ENCODE data around the gene SLBP.

The SLBP gene

DNA sequence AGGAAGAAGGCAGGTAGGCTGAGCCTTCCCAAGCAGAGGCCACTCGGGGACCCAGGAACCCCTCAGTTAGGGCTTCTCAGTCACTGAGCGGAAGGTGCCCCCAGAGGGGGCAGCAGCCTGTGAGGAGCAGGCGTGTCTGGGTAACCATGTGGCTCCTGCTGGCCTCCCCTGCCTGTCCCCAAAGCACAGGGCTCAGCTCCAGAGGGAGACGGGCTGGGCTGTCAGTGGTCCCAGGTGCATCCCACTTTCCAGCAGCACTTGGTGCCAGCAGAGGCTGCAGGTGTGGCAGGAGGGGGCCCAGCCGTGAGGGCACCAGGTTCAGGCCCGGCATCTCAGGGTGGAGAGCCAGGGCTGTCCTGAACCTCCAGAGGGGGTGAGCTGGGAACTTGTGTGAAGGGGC lies 31.9 kb upstream of the SLBP start:
- no peak overlapping the region for H3K4me3 ChIP-seq (ENCODE audit: low read length)
- no peaks in the 10 kb centered on the region for H3K27me3 ChIP-seq (ENCODE audit: insufficient read depth, low read length, poor library complexity)
- no peak overlapping the region for H3K4me2 ChIP-seq (ENCODE audit: low read length)
- H2BK5ac ChIP-seq (ENCODE audit: low read length), result no peak overlapping the region
- H3K56ac ChIP-seq (ENCODE audit: low read length), result no peak overlapping the region
- no peak for DNase-seq
- H4K8ac ChIP-seq (ENCODE audit: low read depth, low read length), result no peak overlapping the region
- H3K9ac ChIP-seq (ENCODE audit: low read length), result no peak overlapping the region
- peaks cover 24% of the 10 kb centered on the region for H3K36me3 ChIP-seq (ENCODE audit: control insufficient read depth, insufficient read depth, low read length)
- no peaks in the 10 kb centered on the region for H3K4me1 ChIP-seq (ENCODE audit: control insufficient read depth, low read depth, low read length)
- H2AK5ac ChIP-seq (ENCODE audit: low read length), result no peak overlapping the region
- no peak overlapping the region for H4K5ac ChIP-seq (ENCODE audit: low read length)
- WGBS (ENCODE audit: extremely low coverage, insufficient coverage, low lambda C conversion rate), result no CpG with 5 or more reads among the region's 6 CpGs
- H3K79me2 ChIP-seq (ENCODE audit: control insufficient read depth, insufficient read depth, low read length), result no peaks in the 10 kb centered on the region
- no peak overlapping the region for H3K23ac ChIP-seq (ENCODE audit: low read length)
- no peak overlapping the region for H3K18ac ChIP-seq (ENCODE audit: low read length)
- H3K4ac ChIP-seq (ENCODE audit: low read depth, low read length), result no peak overlapping the region
- H3K27ac ChIP-seq (ENCODE audit: low read depth, low read length), result no peak overlapping the region
- H2BK120ac ChIP-seq (ENCODE audit: low read depth, low read length), result no peak overlapping the region
- no peak overlapping the region for H2BK15ac ChIP-seq (replicated peaks; ENCODE audit: low read depth)
- H3K79me1 ChIP-seq (ENCODE audit: low read length), result no peaks in the 10 kb centered on the region

DNA sequence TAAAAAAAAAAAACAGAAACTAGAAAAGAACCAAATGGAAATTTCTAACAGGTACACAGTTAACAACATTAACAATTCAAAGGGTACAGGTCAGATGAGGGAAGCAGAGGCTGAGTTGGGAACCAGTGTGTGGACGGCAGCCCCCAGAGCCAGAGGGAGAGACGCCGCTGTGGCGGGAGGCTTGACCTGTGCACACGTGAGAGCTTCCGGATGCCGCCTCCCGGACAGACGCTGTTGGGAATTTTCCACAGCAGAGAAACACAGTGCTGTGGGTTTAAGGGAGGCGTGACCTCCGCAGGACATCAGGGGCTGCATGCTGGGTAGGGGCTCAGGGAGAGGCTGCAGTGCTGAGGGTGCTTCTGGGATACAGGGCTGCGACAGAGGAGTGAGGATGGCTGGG lies 31.4 kb upstream of the SLBP start:
- Histone ChIP-seq H3K4ac (ENCODE audit: low read depth, low read length) (no peak overlapping the region), H3K23ac (ENCODE audit: low read length) (no peak overlapping the region), H3K18ac (ENCODE audit: low read length) (no peak overlapping the region), H2BK120ac (ENCODE audit: low read depth, low read length) (no peak overlapping the region), H3K4me1 (ENCODE audit: control insufficient read depth, low read depth, low read length) (no peaks in the 10 kb centered on the region), H2BK15ac (replicated peaks; ENCODE audit: low read depth) (no peak overlapping the region), H2BK5ac (ENCODE audit: low read length) (no peak overlapping the region), H3K27me3 (ENCODE audit: insufficient read depth, low read length, poor library complexity) (no peaks in the 10 kb centered on the region), H3K4me3 (ENCODE audit: low read length) (no peak overlapping the region), H3K36me3 (ENCODE audit: control insufficient read depth, insufficient read depth, low read length) (peaks cover 24% of the 10 kb centered on the region), H4K5ac (ENCODE audit: low read length) (no peak overlapping the region), H3K79me2 (ENCODE audit: control insufficient read depth, insufficient read depth, low read length) (no peaks in the 10 kb centered on the region), H2AK5ac (ENCODE audit: low read length) (no peak overlapping the region), H3K9ac (ENCODE audit: low read length) (no peak overlapping the region), H3K4me2 (ENCODE audit: low read length) (no peak overlapping the region), H4K8ac (ENCODE audit: low read depth, low read length) (no peak overlapping the region), H3K56ac (ENCODE audit: low read length) (no peak overlapping the region), H3K79me1 (ENCODE audit: low read length) (no peaks in the 10 kb centered on the region), H3K27ac (ENCODE audit: low read depth, low read length) (no peak overlapping the region)
- no CpG with 5 or more reads among the region's 12 CpGs for WGBS (ENCODE audit: extremely low coverage, insufficient coverage, low lambda C conversion rate)
- no peak for DNase-seq

DNA sequence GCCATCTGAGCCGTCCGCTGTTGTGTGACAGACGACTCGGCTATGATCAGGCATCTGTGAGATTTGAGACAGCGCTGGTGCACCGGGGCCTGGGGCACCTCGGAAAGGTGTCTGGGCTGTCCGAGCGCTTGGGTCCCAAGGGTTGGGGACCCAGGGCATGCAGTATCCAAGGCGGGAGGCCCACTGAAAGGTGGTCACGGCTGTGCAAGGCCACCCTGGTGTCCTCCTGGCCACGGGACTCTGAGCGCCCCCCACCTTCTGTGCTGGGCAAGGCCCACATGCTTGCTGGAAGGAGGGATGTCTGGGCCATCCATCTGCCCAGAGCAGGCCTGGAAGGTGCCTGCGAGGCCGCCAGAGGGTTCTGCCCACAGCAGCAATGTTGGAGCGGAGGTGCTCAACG lies 29.1 kb upstream of the SLBP start:
- H3K4me3 ChIP-seq (ENCODE audit: low read length), result no peak overlapping the region

DNA sequence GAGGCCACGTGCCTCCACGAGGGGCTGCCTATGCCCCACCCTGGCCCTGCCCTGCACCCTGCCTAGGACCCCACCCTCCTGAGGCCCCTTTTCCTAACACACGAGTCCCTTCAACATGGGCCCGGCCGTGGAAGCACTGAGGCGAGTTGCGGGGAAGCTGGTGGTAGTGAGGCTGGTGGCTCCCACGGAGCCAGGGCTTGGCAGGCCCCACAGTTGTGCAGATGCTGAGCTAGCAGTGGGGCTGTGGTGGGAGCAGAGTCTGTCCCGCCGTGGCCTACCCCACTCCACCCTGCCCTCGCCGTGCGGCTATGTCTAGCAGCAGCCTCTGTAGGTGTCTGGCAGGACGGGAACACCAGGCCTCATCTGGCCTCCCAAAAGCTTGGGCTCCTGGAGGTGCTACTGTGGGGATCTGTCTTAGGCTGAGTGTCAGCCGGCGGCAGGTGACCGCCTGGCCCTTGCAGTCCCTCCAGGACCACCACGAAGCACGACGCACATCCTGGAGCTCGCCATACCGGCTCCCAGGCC lies 28.0 kb upstream of the SLBP start:
- H3K4ac ChIP-seq (ENCODE audit: low read depth, low read length), result no peak overlapping the region
- no peaks in the 10 kb centered on the region for H3K27me3 ChIP-seq (ENCODE audit: insufficient read depth, low read length, poor library complexity)
- no peak overlapping the region for H2AK5ac ChIP-seq (ENCODE audit: low read length)
- DNase-seq, result no peak
- no peaks in the 10 kb centered on the region for H3K79me2 ChIP-seq (ENCODE audit: control insufficient read depth, insufficient read depth, low read length)
- no peak overlapping the region for H4K5ac ChIP-seq (ENCODE audit: low read length)
- H3K4me2 ChIP-seq (ENCODE audit: low read length), result no peak overlapping the region
- no peaks in the 10 kb centered on the region for H3K4me1 ChIP-seq (ENCODE audit: control insufficient read depth, low read depth, low read length)
- no peak overlapping the region for H4K8ac ChIP-seq (ENCODE audit: low read depth, low read length)
- H2BK15ac ChIP-seq (replicated peaks; ENCODE audit: low read depth), result no peak overlapping the region
- no CpG with 5 or more reads among the region's 22 CpGs for WGBS (ENCODE audit: extremely low coverage, insufficient coverage, low lambda C conversion rate)
- no peak overlapping the region for H3K18ac ChIP-seq (ENCODE audit: low read length)
- no peak overlapping the region for H3K9ac ChIP-seq (ENCODE audit: low read length)
- no peaks in the 10 kb centered on the region for H3K79me1 ChIP-seq (ENCODE audit: low read length)
- no peak overlapping the region for H2BK5ac ChIP-seq (ENCODE audit: low read length)
- no peak overlapping the region for H3K27ac ChIP-seq (ENCODE audit: low read depth, low read length)
- H3K4me3 ChIP-seq (ENCODE audit: low read length), result no peak overlapping the region
- peaks cover 48% of the 10 kb centered on the region for H3K36me3 ChIP-seq (ENCODE audit: control insufficient read depth, insufficient read depth, low read length)
- no peak overlapping the region for H3K56ac ChIP-seq (ENCODE audit: low read length)
- H2BK120ac ChIP-seq (ENCODE audit: low read depth, low read length), result no peak overlapping the region
- no peak overlapping the region for H3K23ac ChIP-seq (ENCODE audit: low read length)

More for the DNA sequence above, 29.1 kb upstream of the SLBP start:
- Histone ChIP-seq H3K23ac (ENCODE audit: low read length) (no peak overlapping the region), H3K79me2 (ENCODE audit: control insufficient read depth, insufficient read depth, low read length) (no peaks in the 10 kb centered on the region), H3K4me2 (ENCODE audit: low read length) (no peak overlapping the region), H4K8ac (ENCODE audit: low read depth, low read length) (no peak overlapping the region), H2BK15ac (replicated peaks; ENCODE audit: low read depth) (no peak overlapping the region), H3K4ac (ENCODE audit: low read depth, low read length) (no peak overlapping the region), H4K5ac (ENCODE audit: low read length) (no peak overlapping the region), H3K79me1 (ENCODE audit: low read length) (no peaks in the 10 kb centered on the region), H3K18ac (ENCODE audit: low read length) (no peak overlapping the region), H3K36me3 (ENCODE audit: control insufficient read depth, insufficient read depth, low read length) (peaks cover 43% of the 10 kb centered on the region), H3K9ac (ENCODE audit: low read length) (no peak overlapping the region), H3K56ac (ENCODE audit: low read length) (no peak overlapping the region), H2BK120ac (ENCODE audit: low read depth, low read length) (no peak overlapping the region), H3K27me3 (ENCODE audit: insufficient read depth, low read length, poor library complexity) (no peaks in the 10 kb centered on the region), H3K27ac (ENCODE audit: low read depth, low read length) (no peak overlapping the region), H2BK5ac (ENCODE audit: low read length) (no peak overlapping the region), H2AK5ac (ENCODE audit: low read length) (no peak overlapping the region), H3K4me1 (ENCODE audit: control insufficient read depth, low read depth, low read length) (no peaks in the 10 kb centered on the region)
- WGBS (ENCODE audit: extremely low coverage, insufficient coverage, low lambda C conversion rate), result no CpG with 5 or more reads among the region's 17 CpGs
- no peak for DNase-seq

DNA sequence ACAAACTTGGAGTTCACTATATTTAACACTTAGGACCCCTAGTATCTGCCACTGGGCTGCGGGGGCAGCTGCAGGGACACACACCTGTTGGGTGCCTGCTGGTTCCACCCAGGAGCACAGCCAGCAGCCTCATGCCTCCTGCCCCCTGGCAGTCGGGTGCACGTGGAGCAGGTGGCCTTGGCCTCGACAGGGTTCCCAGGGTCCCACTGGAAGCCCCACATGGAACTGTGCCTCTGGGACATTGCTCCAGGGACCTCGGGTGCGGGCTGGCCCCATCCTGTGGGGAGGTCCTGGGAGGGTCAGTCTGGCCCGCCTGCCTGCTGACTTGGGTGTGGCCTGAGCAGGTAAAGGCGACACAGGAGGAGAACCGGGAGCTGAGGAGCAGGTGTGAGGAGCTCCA lies 27.2 kb upstream of the SLBP start:
- WGBS (ENCODE audit: extremely low coverage, insufficient coverage, low lambda C conversion rate), result no CpG with 5 or more reads among the region's 9 CpGs
- H3K4me3 ChIP-seq (ENCODE audit: low read length), result no peak overlapping the region
- H3K56ac ChIP-seq (ENCODE audit: low read length), result no peak overlapping the region
- no peak overlapping the region for H3K9ac ChIP-seq (ENCODE audit: low read length)
- no peak overlapping the region for H4K8ac ChIP-seq (ENCODE audit: low read depth, low read length)
- H2BK120ac ChIP-seq (ENCODE audit: low read depth, low read length), result no peak overlapping the region
- H3K79me1 ChIP-seq (ENCODE audit: low read length), result no peaks in the 10 kb centered on the region
- H3K18ac ChIP-seq (ENCODE audit: low read length), result no peak overlapping the region
- no peak overlapping the region for H4K5ac ChIP-seq (ENCODE audit: low read length)
- no peaks in the 10 kb centered on the region for H3K27me3 ChIP-seq (ENCODE audit: insufficient read depth, low read length, poor library complexity)
- no peak overlapping the region for H2BK15ac ChIP-seq (replicated peaks; ENCODE audit: low read depth)
- no peaks in the 10 kb centered on the region for H3K79me2 ChIP-seq (ENCODE audit: control insufficient read depth, insufficient read depth, low read length)
- DNase-seq, result no peak
- H3K4me1 ChIP-seq (ENCODE audit: control insufficient read depth, low read depth, low read length), result no peaks in the 10 kb centered on the region
- H2BK5ac ChIP-seq (ENCODE audit: low read length), result no peak overlapping the region
- H3K4me2 ChIP-seq (ENCODE audit: low read length), result no peak overlapping the region
- no peak overlapping the region for H2AK5ac ChIP-seq (ENCODE audit: low read length)
- H3K27ac ChIP-seq (ENCODE audit: low read depth, low read length), result no peak overlapping the region
- H3K36me3 ChIP-seq (ENCODE audit: control insufficient read depth, insufficient read depth, low read length), result peaks cover 49% of the 10 kb centered on the region
- H3K4ac ChIP-seq (ENCODE audit: low read depth, low read length), result no peak overlapping the region
- H3K23ac ChIP-seq (ENCODE audit: low read length), result no peak overlapping the region

DNA sequence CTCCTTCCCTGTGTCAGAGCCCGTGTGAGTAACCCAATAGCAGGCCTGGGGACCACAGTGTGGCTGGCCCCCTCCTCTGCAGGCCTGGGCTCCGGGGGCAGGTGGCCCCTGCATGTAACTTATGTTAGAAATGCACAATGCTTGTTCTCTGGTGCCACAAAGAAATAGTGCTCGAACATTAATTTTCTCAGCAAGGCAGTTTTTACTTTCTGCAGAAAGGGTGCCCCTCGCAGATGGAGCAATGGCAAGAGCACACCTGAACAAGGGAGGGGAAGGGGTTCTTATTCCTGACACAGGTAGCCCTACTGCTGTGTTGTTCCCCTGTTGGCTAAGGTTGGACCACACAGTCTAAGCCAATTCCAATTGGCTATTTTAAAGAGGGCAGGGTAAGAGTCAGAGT lies 26.3 kb upstream of the SLBP start:
- Histone ChIP-seq H2BK5ac (ENCODE audit: low read length) (no peak overlapping the region), H3K4me3 (ENCODE audit: low read length) (peak overlapping the region; percentile 17), H3K9ac (ENCODE audit: low read length) (no peak overlapping the region), H3K79me1 (ENCODE audit: low read length) (no peaks in the 10 kb centered on the region), H3K27me3 (ENCODE audit: insufficient read depth, low read length, poor library complexity) (no peaks in the 10 kb centered on the region), H3K56ac (ENCODE audit: low read length) (no peak overlapping the region), H2AK5ac (ENCODE audit: low read length) (no peak overlapping the region), H3K27ac (ENCODE audit: low read depth, low read length) (no peak overlapping the region), H3K23ac (ENCODE audit: low read length) (no peak overlapping the region), H3K4me1 (ENCODE audit: control insufficient read depth, low read depth, low read length) (no peaks in the 10 kb centered on the region), H3K4me2 (ENCODE audit: low read length) (no peak overlapping the region), H3K4ac (ENCODE audit: low read depth, low read length) (no peak overlapping the region), H3K79me2 (ENCODE audit: control insufficient read depth, insufficient read depth, low read length) (no peaks in the 10 kb centered on the region), H2BK15ac (replicated peaks; ENCODE audit: low read depth) (no peak overlapping the region), H3K18ac (ENCODE audit: low read length) (no peak overlapping the region), H2BK120ac (ENCODE audit: low read depth, low read length) (no peak overlapping the region), H4K5ac (ENCODE audit: low read length) (no peak overlapping the region), H4K8ac (ENCODE audit: low read depth, low read length) (no peak overlapping the region), H3K36me3 (ENCODE audit: control insufficient read depth, insufficient read depth, low read length) (peaks cover 46% of the 10 kb centered on the region)
- no peak for DNase-seq
- WGBS (ENCODE audit: extremely low coverage, insufficient coverage, low lambda C conversion rate), result no CpG with 5 or more reads among the region's 4 CpGs
